ENCODE data around the gene S100A3. TPM values are rescaled to one million over a fixed set of nuclear protein-coding genes. Genes with fewer than 3 reads are reported as not detected.
"Not testable (repeated sequence)": the region's sequence is repeated elsewhere in the genome, so short reads cannot be mapped to it uniquely, and the experiment has no call there.

S100A3 gene
- total RNA-seq, 4 donors from 2014 or later, result 0.88 to 1.6 TPM; not detected in 2

DNA sequence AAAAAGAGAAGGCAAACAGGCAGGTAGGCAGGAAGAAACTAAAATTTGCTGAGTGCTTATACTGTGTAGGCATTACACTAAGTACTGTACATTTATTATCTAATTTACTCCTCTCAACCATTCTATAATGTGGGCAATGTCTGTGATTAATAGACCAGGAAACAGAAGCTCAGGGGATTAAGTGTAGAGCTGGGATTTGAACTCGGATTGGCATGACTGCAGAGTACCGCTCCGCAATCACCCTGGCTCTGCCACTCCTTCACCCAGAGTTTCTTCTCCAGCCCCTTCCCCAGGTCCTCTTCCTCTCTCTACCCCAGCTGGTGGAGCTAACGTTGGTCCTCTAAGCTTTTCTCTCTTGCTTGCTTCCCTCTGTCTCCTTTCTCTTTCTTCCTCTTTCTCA lies 28.1 kb upstream of the S100A3 start:
- H3K4me1 ChIP-seq, result peaks cover 4 to 11% of the 10 kb centered on the region in 2 donors
- no peaks in the 10 kb centered on the region for H3K9me3 ChIP-seq
- DNase-seq, result no peak
- no peak for ATAC-seq
- H3K27ac ChIP-seq, result no peak overlapping the region
- TF ChIP-seq POLR2A (IDR thresholded peaks at IDR 0.05), result no peak
- no peaks in the 10 kb centered on the region for H3K36me3 ChIP-seq
- intact Hi-C loops (cut with DNase I; ENCODE audit: low total_unique reads), result no loop called here
- H3K27me3 ChIP-seq, result peaks cover 0 to 4% (median 0%) of the 10 kb centered on the region in 3 donors
- in situ Hi-C loops (cut with MboI; ENCODE audit: low sequenced_read_pairs in 4 of 4), result loop anchor here in 1 of 4 donors (25.0 kb wide), 1 partner anchor 160 kb away; the partner anchor contains the start of gene INTS3
- H3K4me3 ChIP-seq, result no peak overlapping the region

DNA sequence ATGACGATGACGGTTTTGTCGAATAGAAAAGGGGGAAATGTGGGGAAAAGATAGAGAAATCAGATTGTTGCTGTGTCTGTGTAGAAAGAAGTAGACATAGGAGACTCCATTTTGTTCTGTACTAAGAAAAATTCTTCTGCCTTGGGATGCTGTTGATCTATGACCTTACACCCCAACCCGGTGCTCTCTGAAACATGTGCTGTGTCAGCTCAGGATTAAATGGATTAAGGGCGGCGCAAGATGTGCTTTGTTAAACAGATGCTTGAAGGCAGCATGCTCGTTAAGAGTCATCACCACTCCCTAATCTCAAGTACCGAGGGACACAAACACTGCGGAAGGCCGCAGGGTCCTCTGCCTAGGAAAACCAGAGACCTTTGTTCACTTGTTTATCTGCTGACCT lies 26.4 kb upstream of the S100A3 start:
- in situ Hi-C loops (cut with MboI; ENCODE audit: low sequenced_read_pairs in 4 of 4), result loop anchor here in 1 of 4 donors (25.0 kb wide), 1 partner anchor 162 kb away; the partner anchor contains the start of gene INTS3
- H3K4me1 ChIP-seq, result peaks cover 7 to 13% of the 10 kb centered on the region in 2 donors
- H3K27me3 ChIP-seq; H3K27ac ChIP-seq; H3K36me3 ChIP-seq; H3K9me3 ChIP-seq; H3K4me3 ChIP-seq; DNase-seq; ATAC-seq; intact Hi-C loops (cut with DNase I; ENCODE audit: low total_unique reads): not testable (repeated sequence)

DNA sequence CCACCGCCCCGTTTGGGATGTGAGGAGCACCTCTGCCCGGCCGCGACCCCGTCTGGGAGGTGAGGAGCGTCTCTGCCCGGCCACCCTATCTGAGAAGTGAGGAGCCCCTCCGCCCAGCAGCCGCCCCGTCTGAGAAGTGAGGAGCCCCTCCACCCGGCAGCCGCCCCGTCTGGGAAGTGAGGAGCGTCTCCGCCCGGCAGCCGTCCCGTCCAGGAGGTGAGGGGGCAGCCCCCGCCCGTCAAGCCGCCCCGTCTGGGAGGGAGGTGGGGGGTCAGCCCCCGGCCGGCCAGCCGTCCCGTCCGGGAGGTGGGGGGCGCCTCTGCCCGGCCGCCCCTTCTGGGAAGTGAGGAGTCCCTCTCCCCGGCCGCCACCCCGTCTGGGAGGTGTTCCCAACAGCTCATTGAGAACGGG lies 26.0 kb upstream of the S100A3 start:
- ATAC-seq; H3K4me3 ChIP-seq; DNase-seq; H3K27ac ChIP-seq; H3K36me3 ChIP-seq; intact Hi-C loops (cut with DNase I; ENCODE audit: low total_unique reads); H3K27me3 ChIP-seq; H3K9me3 ChIP-seq: not testable (repeated sequence)
- in situ Hi-C loops (cut with MboI; ENCODE audit: low sequenced_read_pairs in 4 of 4), result loop anchor here in 1 of 4 donors (25.0 kb wide), 1 partner anchor 162 kb away; the partner anchor contains the start of gene INTS3
- H3K4me1 ChIP-seq, result peaks cover 7 to 13% of the 10 kb centered on the region in 2 donors

DNA sequence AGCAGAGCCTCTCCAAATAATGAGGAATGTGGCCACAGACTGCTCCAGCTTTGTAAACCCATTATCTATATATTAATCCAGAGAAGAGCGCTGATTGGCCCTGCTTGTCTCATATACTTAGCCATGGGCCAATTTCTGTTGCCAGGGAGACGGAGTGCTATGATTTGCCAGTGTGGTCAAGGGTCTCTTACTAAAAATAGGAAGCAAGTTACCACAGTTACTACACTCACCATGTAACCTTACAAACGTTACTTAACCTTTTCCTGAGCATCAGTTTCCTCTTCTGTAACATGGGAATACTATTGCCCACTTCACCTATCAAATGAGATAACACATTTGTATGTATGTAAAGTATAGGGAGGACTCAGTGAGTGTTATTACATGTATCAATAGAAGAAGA lies 24.3 kb upstream of the S100A3 start:
- H3K4me1 ChIP-seq, result peaks cover 7 to 19% of the 10 kb centered on the region in 2 donors
- H3K9me3 ChIP-seq, result no peaks in the 10 kb centered on the region
- no peak for DNase-seq
- H3K36me3 ChIP-seq, result no peaks in the 10 kb centered on the region
- intact Hi-C loops (cut with DNase I; ENCODE audit: low total_unique reads), result no loop called here
- no peak for ATAC-seq
- H3K27me3 ChIP-seq, result peaks cover 0 to 4% (median 0%) of the 10 kb centered on the region in 3 donors
- peak overlapping the region; percentile 59 to 77 (median 67) for H3K27ac ChIP-seq
- in situ Hi-C loops (cut with MboI; ENCODE audit: low sequenced_read_pairs in 4 of 4), result no loop called here
- TF ChIP-seq, protein P1, sequence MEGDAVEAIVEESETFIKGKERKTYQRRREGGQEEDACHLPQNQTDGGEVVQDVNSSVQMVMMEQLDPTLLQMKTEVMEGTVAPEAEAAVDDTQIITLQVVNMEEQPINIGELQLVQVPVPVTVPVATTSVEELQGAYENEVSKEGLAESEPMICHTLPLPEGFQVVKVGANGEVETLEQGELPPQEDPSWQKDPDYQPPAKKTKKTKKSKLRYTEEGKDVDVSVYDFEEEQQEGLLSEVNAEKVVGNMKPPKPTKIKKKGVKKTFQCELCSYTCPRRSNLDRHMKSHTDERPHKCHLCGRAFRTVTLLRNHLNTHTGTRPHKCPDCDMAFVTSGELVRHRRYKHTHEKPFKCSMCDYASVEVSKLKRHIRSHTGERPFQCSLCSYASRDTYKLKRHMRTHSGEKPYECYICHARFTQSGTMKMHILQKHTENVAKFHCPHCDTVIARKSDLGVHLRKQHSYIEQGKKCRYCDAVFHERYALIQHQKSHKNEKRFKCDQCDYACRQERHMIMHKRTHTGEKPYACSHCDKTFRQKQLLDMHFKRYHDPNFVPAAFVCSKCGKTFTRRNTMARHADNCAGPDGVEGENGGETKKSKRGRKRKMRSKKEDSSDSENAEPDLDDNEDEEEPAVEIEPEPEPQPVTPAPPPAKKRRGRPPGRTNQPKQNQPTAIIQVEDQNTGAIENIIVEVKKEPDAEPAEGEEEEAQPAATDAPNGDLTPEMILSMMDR (IDR thresholded peaks at IDR 0.05 in 4 of 5, conservative IDR thresholded peaks at IDR 0.05 in 1 of 5), result no peak
- TF ChIP-seq POLR2A (IDR thresholded peaks at IDR 0.05), result no peak
- no peak overlapping the region for H3K4me3 ChIP-seq

DNA sequence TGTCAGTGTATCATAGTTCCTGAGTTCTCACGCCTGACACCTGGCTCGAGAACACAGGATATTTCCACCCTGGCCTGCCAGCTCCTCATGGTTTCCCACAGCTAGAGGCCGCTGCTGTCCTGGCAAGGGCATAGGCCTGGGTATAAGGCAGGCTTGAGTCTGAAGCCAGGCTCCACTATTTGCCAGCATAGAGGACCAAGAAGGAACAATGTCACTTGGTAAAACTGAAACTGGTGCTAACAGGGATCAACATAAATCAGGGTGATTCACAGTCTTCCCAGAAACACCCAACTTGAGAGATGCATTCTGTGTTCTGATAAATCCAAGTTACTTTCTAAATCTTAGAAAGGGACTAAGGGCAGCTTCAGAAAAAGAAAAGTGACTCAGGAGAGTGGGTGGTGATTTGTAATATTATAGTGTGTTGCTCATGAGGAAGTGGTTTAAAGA lies 23.5 kb upstream of the S100A3 start:
- peak; percentile 83 to 86 for ATAC-seq

DNA sequence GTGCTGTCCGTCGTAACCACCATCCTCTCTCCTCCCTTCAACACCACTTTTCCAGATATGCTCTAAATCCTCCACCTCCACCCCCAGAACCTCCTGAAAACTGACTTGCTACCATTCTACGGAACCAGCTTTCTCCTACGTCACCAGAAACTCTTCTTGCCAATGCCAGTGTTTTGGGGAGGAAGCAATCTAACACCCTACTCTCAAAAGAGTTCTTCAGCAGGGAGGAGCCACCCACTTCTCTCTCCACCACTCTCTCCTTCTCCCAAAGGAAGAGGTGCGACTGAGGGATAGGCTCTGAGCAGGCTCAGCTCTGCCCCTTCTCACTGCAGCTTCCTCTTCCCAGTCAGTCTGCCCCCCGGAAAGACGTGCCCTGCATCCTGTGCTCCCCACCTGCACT lies 22.6 kb upstream of the S100A3 start:
- Histone ChIP-seq H3K4me3 (no peak overlapping the region), H3K36me3 (no peaks in the 10 kb centered on the region), H3K9me3 (no peaks in the 10 kb centered on the region), H3K4me1 (peaks cover 23 to 36% of the 10 kb centered on the region in 2 donors), H3K27me3 (no peaks in the 10 kb centered on the region), H3K27ac (peak overlapping the region in 2 of 4 donors; percentile 70 to 77)
- ATAC-seq (no peak), DNase-seq (no peak)
- intact Hi-C loops (cut with DNase I; ENCODE audit: low total_unique reads), result loop anchor here (1.0 kb wide), 2 partner anchors 47 to 178 kb away; no protein-coding TSS in a partner anchor
- in situ Hi-C loops (cut with MboI; ENCODE audit: low sequenced_read_pairs in 4 of 4), result no loop called here
- TF ChIP-seq, protein P1 (IDR thresholded peaks at IDR 0.05 in 4 of 5, conservative IDR thresholded peaks at IDR 0.05 in 1 of 5), result no peak
- no peak for TF ChIP-seq POLR2A (IDR thresholded peaks at IDR 0.05)

More for the DNA sequence above, 23.5 kb upstream of the S100A3 start:
- peak; percentile 80 to 88 for DNase-seq
- in situ Hi-C loops (cut with MboI; ENCODE audit: low sequenced_read_pairs in 4 of 4) (no loop called here), intact Hi-C loops (cut with DNase I; ENCODE audit: low total_unique reads) (loop anchor here (1.0 kb wide), 2 partner anchors 46 to 177 kb away; no protein-coding TSS in a partner anchor)
- TF ChIP-seq, protein P1 (IDR thresholded peaks at IDR 0.05 in 4 of 5, conservative IDR thresholded peaks at IDR 0.05 in 1 of 5), result peak; percentile 78 to 90 (median 84)
- no peak for TF ChIP-seq POLR2A (IDR thresholded peaks at IDR 0.05)
- Histone ChIP-seq H3K27ac (peak overlapping the region; percentile 59 to 77 (median 67)), H3K4me1 (peaks cover 14 to 27% of the 10 kb centered on the region in 2 donors), H3K27me3 (no peaks in the 10 kb centered on the region), H3K9me3 (no peaks in the 10 kb centered on the region), H3K36me3 (no peaks in the 10 kb centered on the region), H3K4me3 (no peak overlapping the region)
